Measurements from ENCODE around the gene IVNS1ABP. TPM values are rescaled to one million over a fixed set of nuclear protein-coding genes. Genes with fewer than 3 reads are reported as not detected.

IVNS1ABP gene
- total RNA-seq, 4 donors from 2014 or later, result 41.8 to 125 (median 66.7) TPM

GRCh38 chr1:185342672-185343259, 25.7 kb upstream of the IVNS1ABP start:
- Histone ChIP-seq H3K9me3 (no peaks in the 10 kb centered on the region), H3K4me3 (no peak overlapping the region), H3K4me1 (peaks cover 0 to 19% (median 4%) of the 10 kb centered on the region in 4 donors), H3K27ac (peak overlapping the region in 1 of 4 donors; percentile 49), H3K36me3 (no peaks in the 10 kb centered on the region), H3K27me3 (no peaks in the 10 kb centered on the region)
- 53 to 54% methylated on average over 3 of the region's 3 CpGs for WGBS, 2 donors
- no peak for TF ChIP-seq EP300 (IDR thresholded peaks at IDR 0.05)
- no peak for DNase-seq (ENCODE audit: low spot score in 2 of 2)

DNA sequence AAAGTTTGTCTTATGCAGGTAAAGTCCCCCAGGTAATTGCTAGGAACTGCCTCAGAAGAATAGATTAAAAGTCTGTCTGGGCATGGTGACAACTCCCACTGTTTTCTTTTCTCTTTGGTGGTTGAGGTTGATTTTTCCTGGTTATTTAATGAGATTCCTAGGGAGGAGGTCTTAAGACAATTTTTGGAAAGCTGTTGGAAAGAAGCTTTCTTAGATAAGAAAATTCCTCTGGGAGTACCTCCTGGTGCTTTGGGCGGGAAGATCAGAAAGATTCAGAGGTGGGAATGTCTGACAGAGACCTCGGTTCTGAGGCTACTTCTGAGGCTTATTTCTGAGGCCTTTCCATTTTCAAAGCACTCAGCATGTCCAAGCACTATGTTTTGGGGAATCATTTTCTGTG, 25.0 kb upstream of the IVNS1ABP start:
- H3K27me3 ChIP-seq, result no peaks in the 10 kb centered on the region
- H3K4me1 ChIP-seq, result peaks cover 0 to 27% (median 4%) of the 10 kb centered on the region in 4 donors
- TF ChIP-seq, protein P1, sequence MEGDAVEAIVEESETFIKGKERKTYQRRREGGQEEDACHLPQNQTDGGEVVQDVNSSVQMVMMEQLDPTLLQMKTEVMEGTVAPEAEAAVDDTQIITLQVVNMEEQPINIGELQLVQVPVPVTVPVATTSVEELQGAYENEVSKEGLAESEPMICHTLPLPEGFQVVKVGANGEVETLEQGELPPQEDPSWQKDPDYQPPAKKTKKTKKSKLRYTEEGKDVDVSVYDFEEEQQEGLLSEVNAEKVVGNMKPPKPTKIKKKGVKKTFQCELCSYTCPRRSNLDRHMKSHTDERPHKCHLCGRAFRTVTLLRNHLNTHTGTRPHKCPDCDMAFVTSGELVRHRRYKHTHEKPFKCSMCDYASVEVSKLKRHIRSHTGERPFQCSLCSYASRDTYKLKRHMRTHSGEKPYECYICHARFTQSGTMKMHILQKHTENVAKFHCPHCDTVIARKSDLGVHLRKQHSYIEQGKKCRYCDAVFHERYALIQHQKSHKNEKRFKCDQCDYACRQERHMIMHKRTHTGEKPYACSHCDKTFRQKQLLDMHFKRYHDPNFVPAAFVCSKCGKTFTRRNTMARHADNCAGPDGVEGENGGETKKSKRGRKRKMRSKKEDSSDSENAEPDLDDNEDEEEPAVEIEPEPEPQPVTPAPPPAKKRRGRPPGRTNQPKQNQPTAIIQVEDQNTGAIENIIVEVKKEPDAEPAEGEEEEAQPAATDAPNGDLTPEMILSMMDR (IDR thresholded peaks at IDR 0.05), result no peak
- no peak for TF ChIP-seq EP300 (IDR thresholded peaks at IDR 0.05)
- no peak for TF ChIP-seq POLR2A (IDR thresholded peaks at IDR 0.05)
- H3K4me3 ChIP-seq, result no peak overlapping the region
- no peaks in the 10 kb centered on the region for H3K9me3 ChIP-seq
- no peaks in the 10 kb centered on the region for H3K36me3 ChIP-seq
- H3K27ac ChIP-seq, result no peak overlapping the region
- DNase-seq (ENCODE audit: low spot score in 2 of 2), result no peak
- 72 to 84% methylated on average over 2 of the region's 2 CpGs for WGBS, 2 donors

DNA sequence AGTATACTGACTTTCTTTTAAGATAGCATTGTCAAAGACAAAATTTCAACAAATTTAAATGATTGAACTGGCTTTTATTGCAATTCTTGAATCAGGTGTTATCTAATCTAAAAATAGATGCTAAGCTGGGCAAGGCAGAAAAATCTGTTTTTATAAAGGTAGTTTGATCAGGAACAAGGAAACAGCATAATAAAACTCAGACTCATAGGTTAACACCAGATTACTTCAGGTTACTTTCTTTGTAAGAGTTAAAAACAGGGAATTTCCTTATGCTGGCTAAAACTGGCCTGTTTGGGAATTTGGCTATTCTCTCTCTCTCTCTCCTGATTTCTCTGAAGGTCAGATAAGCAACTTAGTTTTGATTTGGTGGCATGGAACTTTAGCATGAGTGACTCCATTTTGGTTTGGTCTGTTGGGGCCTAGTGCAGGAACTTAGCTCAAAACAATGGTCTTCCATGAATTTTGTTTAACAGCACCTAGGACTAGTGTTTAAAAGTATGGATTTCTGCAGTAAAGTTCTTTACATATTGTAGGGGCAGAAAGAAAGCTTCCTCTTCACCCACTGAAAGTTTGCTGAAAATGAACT, 24.2 kb upstream of the IVNS1ABP start:
- Histone ChIP-seq H3K27ac (no peak overlapping the region), H3K27me3 (no peaks in the 10 kb centered on the region), H3K4me1 (peaks cover 0 to 27% (median 4%) of the 10 kb centered on the region in 4 donors), H3K9me3 (no peaks in the 10 kb centered on the region), H3K36me3 (no peaks in the 10 kb centered on the region), H3K4me3 (no peak overlapping the region)
- DNase-seq (ENCODE audit: low spot score in 2 of 2), result no peak
- no peak for TF ChIP-seq POLR2A (IDR thresholded peaks at IDR 0.05)
- TF ChIP-seq, protein P1 (IDR thresholded peaks at IDR 0.05), result no peak
- no peak for TF ChIP-seq EP300 (IDR thresholded peaks at IDR 0.05)

DNA sequence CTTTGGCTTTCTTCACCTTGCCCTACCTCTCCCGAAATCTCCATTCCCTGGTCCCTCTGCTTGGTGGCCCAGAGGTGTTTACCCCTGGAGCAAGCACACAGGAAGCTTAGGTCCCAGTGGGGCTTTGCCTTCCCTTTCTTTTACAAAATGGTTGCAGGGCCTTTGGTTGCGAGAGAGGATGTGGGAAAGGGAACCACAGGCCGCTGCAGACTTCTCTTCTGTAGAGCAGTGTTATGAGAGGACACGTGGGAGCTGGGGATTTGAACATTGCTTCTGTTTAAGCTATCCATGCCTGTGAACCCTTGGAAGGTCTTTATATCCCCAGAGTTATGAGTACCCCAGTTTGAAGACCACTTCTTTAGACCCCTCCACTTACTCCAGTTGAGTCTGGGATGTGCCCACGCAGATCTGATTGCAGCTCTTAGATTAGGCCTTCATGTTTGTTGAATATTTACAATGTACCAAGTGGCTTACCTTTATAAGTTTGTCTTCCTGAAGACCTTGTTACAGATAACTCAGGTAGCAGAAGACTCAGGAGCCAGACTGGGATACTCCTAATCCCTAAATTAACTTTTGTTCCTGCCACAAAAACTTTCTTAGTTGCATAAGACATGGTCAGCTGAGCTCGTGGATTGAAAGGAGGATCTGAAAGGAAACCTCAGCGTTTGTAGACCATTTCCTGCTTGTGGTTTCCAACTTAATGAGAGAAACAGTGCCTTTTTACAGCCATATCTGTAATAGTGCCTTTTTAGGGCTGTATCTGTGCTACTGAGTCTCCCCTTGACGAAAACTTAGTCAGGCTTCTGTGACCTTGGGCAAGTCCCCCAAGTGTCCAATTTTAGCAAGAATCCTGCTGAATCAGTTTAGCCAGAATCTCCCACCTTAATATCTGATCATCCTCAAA, 21.9 kb upstream of the IVNS1ABP start:
- peak in 1 of 2 donors; percentile 40 for DNase-seq (ENCODE audit: low spot score in 2 of 2)
- Histone ChIP-seq H3K36me3 (no peaks in the 10 kb centered on the region), H3K27me3 (no peaks in the 10 kb centered on the region), H3K27ac (peak overlapping the region in 2 of 4 donors; percentile 34 to 41), H3K9me3 (no peaks in the 10 kb centered on the region), H3K4me1 (peaks cover 0 to 27% (median 4%) of the 10 kb centered on the region in 4 donors), H3K4me3 (no peak overlapping the region)
- TF ChIP-seq EP300 (IDR thresholded peaks at IDR 0.05), result peak in 1 of 2 donors; percentile 70
- TF ChIP-seq, protein P1 (IDR thresholded peaks at IDR 0.05), result no peak
- no peak for TF ChIP-seq POLR2A (IDR thresholded peaks at IDR 0.05)
- WGBS, 2 donors, result 81 to 92% methylated on average over 8 of the region's 8 CpGs

DNA sequence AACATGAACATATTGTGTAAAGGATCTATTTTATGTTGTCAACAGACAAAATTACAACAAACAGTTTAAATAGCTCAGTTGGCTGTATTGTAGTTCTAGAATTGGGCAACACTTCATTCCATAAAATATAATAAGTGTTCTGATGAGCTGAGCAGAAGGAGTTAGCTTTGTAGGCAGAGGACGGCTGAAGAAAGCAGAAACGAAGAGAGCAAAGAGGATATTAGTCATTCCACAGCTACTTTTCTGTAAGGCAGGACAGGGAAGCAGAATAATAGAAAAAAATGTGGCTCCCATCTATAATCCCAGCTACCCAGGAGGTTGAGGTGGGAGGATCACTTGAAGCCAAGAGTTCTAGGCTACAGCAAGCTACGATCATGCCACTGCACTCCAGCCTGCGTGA, 20.2 kb upstream of the IVNS1ABP start:
- Histone ChIP-seq H3K36me3 (no peaks in the 10 kb centered on the region), H3K9me3 (no peaks in the 10 kb centered on the region), H3K4me3 (no peak overlapping the region), H3K27ac (peak overlapping the region in 2 of 4 donors; percentile 37 to 42), H3K4me1 (peaks cover 0 to 15% (median 4%) of the 10 kb centered on the region in 4 donors), H3K27me3 (no peaks in the 10 kb centered on the region)
- DNase-seq (ENCODE audit: low spot score in 2 of 2), result no peak
- WGBS, 2 donors, result 66 to 69% methylated on average over 4 of the region's 4 CpGs
- TF ChIP-seq POLR2A (IDR thresholded peaks at IDR 0.05) (no peak), EP300 (IDR thresholded peaks at IDR 0.05) (peak in 1 of 2 donors; percentile 37)
- TF ChIP-seq, protein P1 (IDR thresholded peaks at IDR 0.05), result no peak

All from tibial nerve (tissue), 4 donors.